ENCODE measurements around the gene RBM14. TPM values are rescaled to one million over a fixed set of nuclear protein-coding genes. Genes with fewer than 3 reads are reported as not detected.
"Not testable (repeated sequence)": the region's sequence is repeated elsewhere in the genome, so short reads cannot be mapped to it uniquely, and the experiment has no call there.

The RBM14 gene
- total RNA-seq, 2 experiments from 2014 or later = 155 to 158 TPM

DNA sequence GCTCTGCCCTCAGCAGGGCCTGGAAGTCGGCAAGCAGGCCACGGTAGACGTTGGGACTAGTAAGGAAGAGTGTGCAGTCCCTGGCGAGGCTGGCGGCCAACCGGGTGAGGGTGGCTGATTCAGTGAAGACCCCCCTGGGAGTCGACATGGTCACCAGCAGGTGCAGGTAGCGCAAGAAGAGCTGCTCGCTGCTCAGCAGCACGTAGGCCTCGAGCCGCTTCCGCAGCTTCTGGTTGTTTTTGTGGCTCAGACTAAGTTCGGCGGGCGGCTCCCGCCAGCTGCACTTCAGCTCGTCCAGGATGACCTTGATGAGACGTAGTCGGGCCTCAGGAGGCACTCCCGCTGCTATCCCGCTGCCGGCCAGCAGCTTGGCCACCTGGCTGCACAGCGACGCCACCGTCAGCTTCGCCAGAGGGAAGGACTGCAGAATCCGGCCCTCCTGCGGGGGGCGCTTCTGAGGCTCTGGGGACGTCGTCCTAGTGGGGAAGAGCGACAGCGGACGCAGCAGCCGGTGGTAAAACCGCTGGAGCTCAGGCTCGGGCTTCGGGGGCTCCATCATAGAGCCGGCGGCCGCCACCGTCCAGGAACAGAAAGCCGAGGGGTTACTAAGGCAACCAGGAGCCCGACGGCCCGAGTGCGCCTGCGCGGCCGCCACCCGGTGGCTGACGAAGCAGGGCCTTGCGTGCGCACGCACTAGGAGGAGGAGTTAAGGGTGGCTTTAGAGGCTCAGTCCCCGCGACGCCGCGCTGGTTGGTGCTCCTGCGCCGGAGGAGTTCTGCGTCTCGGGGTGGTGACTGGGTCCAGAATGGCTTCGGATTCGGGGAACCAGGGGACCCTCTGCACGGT lies 23.8 kb upstream of the RBM14 start, which contains the start of the genes CCDC87 and CCS:
CCDC87 (minus strand) TSS at position 607 of the 846 bp plus-strand sequence; CDS start at position 559, 48 bp downstream.
CCS (plus strand) TSS at position 729 of the 846 bp plus-strand sequence; CDS start at position 806, 77 bp downstream.
- ChIA-PET CTCF (interaction anchor here (0.7 to 5.1 kb wide), 5 partner anchors 11 to 153 kb away, joined by 3 to 31 read pairs (median 4); partner anchors contain the start of gene RBM4B), POLR2A (interaction anchor here (0.6 to 1.7 kb wide), 6 partner anchors 23 to 512 kb away, joined by 3 to 7 read pairs (median 5); partner anchors contain the start of genes RBM4 and RBM4B)

DNA sequence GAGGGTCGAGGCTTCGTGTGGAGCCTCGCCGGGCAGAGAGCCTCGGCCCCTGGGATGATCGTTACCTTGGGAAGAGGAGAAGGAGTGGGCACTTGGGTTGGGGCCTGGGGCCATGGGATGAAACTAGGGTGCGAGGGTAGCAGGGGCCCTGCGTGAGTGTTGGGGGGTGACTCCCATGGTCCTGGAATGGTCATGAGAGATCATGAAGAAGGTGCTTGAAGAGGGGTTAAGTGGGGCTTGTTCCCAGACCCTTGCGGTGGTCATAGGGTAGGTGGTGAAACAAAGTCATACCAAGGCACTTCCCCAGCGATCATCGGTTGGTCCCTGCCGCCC lies 23.2 kb upstream of the RBM14 start:
- POLR2A ChIA-PET = interaction anchor here (1.1 to 1.7 kb wide), 3 partner anchors 22 to 84 kb away, joined by 3 to 7 read pairs (median 5); partner anchors contain the start of genes RBM4 and RBM4B

DNA sequence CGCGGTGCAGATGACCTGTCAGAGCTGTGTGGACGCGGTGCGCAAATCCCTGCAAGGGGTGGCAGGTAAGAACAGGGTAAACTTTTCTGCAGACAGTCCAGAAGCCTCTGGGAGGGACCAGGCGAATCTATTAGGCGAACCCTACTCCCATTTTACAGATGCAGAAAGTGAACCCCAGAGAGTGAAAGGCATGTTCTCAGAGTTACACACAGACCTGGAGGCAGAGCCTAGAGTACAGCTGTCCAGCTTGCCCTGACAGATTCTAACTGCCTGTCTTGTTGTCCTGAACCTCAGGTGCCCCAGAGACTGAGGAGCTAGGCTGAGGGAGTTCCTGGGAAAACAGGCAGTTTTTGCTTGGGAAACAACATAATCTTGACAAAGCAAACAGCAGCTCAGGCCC lies 22.8 kb upstream of the RBM14 start:
- POLR2A ChIA-PET = interaction anchor here (1.7 to 2.4 kb wide), 2 partner anchors 23 to 46 kb away, joined by 5 to 7 read pairs; partner anchors contain the start of genes RBM14 and RBM4
- CTCF ChIA-PET = interaction anchor here (0.6 to 5.1 kb wide), 2 partner anchors 78 to 84 kb away, joined by 3 to 31 read pairs; partner anchors contain the start of gene RBM4B

More for the DNA sequence above, 23.2 kb upstream of the RBM14 start:
- CTCF ChIA-PET = interaction anchor here (1.1 to 5.1 kb wide), 2 partner anchors 44 to 85 kb away, joined by 5 to 31 read pairs; partner anchors contain the start of gene RBM4B

DNA sequence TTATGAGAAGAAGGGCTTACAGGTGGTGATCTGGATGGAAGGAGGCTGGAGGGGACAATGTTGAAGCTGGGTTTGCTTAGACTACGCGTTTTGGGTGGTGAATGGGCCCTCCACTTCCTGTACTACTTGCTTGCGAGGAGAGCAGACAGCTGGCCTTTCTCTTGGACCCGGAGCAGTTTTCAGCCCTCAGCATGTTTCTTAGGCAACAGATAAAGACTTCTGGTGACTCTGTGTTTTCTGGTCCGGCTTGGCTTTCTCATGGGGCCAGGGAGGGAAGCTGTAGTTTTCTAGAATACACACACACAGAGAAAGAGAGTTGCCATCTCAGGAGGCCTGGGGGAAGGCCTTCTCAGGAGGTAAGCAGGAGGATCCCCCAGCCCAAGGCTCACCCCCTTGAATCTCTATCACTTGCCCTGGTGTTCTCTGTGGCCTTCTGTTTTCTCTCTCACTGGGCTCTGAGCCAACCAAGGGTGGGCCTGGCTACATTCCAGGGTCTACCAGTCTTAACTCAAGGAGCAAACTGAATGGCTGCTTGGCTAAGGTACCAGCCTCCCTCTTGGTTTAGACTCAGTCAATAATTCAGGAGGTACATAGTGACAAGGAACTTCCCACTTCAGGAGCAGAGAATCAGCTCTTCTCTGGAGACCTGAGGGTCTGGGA lies 21.1 kb upstream of the RBM14 start:
- ChIA-PET POLR2A (interaction anchor here (0.5 to 2.4 kb wide), 2 partner anchors 21 to 24 kb away, joined by 7 to 9 read pairs; partner anchors contain the start of gene RBM14), CTCF (interaction anchor here (1.2 to 5.1 kb wide), 2 partner anchors 16 to 82 kb away, joined by 3 to 31 read pairs; partner anchors contain the start of gene RBM4B)

GRCh38 chr11:66598993-66599392 lies 17.4 kb upstream of the RBM14 start:
- CTCF ChIA-PET = no interaction called here
- POLR2A ChIA-PET = no interaction called here

DNA sequence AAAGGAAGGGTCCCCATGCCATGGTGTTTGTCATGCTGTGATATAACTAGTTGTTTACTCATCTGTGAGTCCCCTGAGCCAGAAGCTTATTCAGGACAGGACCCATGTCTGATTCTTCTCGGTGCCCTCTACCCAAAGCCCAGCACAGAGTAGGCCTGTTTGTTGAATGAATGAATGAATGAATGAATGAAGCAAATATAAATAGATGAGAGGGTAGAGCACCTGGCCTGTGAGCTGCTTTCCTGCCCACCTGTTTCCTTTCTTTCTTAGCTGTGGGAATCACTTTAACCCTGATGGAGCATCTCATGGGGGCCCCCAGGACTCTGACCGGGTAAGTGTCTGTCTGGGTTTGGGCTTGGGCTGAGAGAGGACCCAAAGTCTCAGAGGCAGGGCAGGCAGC lies 16.2 kb upstream of the RBM14 start:
- CTCF ChIA-PET = no interaction called here
- POLR2A ChIA-PET = interaction anchor here (0.5 kb wide), 1 partner anchor 16 kb away, joined by 6 read pairs; the partner anchor contains the start of gene RBM14

GRCh38 chr11:66600631-66601233 lies 15.7 kb upstream of the RBM14 start:
- POLR2A ChIA-PET = interaction anchor here (0.5 kb wide), 1 partner anchor 16 kb away, joined by 6 read pairs; the partner anchor contains the start of gene RBM14
- CTCF ChIA-PET = no interaction called here

GRCh38 chr11:66603072-66603471 lies 13.4 kb upstream of the RBM14 start:
- ChIA-PET CTCF (interaction anchor here (0.5 kb wide), 1 partner anchor 280 kb away, joined by 3 read pairs; no protein-coding TSS in a partner anchor), POLR2A (interaction anchor here (0.6 kb wide), 1 partner anchor 86 kb away, joined by 3 read pairs; no protein-coding TSS in a partner anchor)

- CTCF ChIA-PET = no interaction called here
- POLR2A ChIA-PET = no interaction called here
Measured at GRCh38 chr11:66604155-66604554, 12.3 kb upstream of the RBM14 start.

- POLR2A ChIA-PET, CTCF ChIA-PET: not testable (repeated sequence)
Measured at GRCh38 chr11:66606608-66607007, 9.8 kb upstream of the RBM14 start.

DNA sequence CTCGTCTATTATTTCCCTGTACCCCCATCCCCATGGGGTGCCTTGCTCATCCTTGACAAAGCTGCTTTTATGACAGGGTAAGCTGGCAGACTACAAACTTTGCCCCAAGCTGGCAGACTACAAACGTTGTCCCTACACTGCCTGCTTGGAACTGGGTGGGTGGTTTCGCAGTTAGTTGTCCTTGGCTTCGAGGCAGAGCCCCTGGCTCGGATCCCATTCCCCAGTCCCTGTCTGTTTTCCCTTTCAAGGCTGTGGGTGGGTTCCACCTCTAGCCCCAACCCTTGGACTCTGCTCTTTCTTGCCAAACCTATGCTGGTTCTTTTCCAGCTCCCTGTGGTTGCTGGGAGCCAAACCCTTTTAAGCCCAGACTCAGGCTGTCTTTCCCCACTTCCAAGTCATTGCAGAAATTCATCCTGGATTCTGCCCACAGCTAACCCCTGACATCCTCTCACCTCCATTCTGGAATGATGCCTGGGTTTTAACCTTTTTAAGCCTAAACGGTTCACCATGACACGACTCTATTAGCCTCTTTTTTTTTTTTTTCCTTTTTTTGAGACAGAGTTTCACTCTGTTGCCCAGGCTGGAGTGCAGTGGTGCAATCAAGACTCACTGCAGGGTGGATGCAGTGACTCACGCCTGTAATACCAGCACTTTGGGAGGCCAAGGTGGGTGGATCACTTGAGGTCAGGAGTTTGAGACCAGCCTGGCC lies 9.2 kb upstream of the RBM14 start:
- ChIA-PET POLR2A (no interaction called here), CTCF (interaction anchor here (0.7 kb wide), 1 partner anchor 190 kb away, joined by 4 read pairs; no protein-coding TSS in a partner anchor)

- CTCF ChIA-PET = no interaction called here
Measured at GRCh38 chr11:66609721-66610617, 6.5 kb upstream of the RBM14 start.

GRCh38 chr11:66612458-66612857 lies 4.0 kb upstream of the RBM14 start:
- CTCF ChIA-PET = no interaction called here
- POLR2A ChIA-PET = interaction anchor here (0.5 to 0.6 kb wide), 2 partner anchors 23 to 143 kb away, joined by 4 to 5 read pairs; no protein-coding TSS in a partner anchor

More at GRCh38 chr11:66609721-66610617, 6.5 kb upstream of the RBM14 start:
- POLR2A ChIA-PET = no interaction called here

GRCh38 chr11:66614073-66614472 lies 2.4 kb upstream of the RBM14 start:
- ChIA-PET CTCF (interaction anchor here (0.7 kb wide), 1 partner anchor 62 kb away, joined by 3 read pairs; no protein-coding TSS in a partner anchor), POLR2A (interaction anchor here (0.7 to 2.2 kb wide), 2 partner anchors 22 to 312 kb away, joined by 7 read pairs; partner anchors contain the start of genes CCDC87 and CCS)

DNA sequence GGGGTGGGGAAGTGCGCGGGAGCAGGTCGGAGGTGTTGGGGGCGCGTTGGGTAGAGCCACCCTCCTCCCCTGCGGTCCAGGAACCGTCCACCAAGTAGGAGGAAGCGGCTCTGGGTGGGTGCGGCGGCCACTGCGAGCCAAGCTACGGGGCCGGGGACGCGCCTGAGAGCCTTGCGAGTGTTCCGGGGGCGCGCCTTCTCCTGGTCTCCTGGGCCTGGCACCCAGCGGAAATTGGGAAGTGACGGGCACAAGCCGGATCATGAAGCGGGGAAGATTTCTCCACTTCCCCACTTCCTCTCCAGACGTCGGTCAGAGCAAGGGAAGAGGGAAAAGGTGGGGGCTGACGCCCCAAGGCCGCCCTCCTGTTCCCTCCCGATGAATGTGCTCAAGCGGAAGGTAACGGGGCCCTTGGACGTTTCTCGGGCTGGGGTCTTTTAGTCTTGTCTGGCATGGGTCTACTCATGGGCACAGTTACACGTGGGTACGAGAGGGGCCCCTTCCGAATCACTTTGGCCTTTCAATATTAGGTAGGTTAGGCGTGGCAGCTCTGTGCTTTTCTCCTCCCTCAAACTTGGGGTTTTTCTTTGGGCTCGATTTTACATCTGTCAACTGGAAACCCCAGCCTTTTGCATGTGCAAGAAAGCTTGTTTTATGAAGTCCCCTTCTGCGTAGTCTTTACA lies 865 bp downstream of the RBM14 start:
- POLR2A ChIA-PET = interaction anchor here (0.6 to 2.5 kb wide), 12 partner anchors 10 to 226 kb away, joined by 4 to 37 read pairs (median 6); partner anchors contain the start of genes ACTN3, CCDC87, DPP3 and RBM4
- CTCF ChIA-PET = interaction anchor here (0.6 to 1.1 kb wide), 4 partner anchors 50 to 179 kb away, joined by 3 to 5 read pairs (median 3); partner anchors contain the start of gene MRPL11

GRCh38 chr11:66619080-66619554 lies 2.7 kb downstream of the RBM14 start:
- POLR2A ChIA-PET = interaction anchor here (0.7 to 3.1 kb wide), 8 partner anchors 8 to 1200 kb away, joined by 3 to 19 read pairs (median 6); partner anchors contain the start of genes RBM4 and RBM4B
- CTCF ChIA-PET = interaction anchor here (0.7 to 3.5 kb wide), 4 partner anchors 10 to 72 kb away, joined by 3 to 15 read pairs (median 10); partner anchors contain the start of genes ACTN3, RBM4 and RBM4B
